ENCODE data around the gene MON2. TPM values are rescaled to one million over a fixed set of nuclear protein-coding genes. Genes with fewer than 3 reads are reported as not detected.

MON2 gene
- total and polyA plus RNA-seq, 2 experiments from 2014 or later, result 20.5 to 39.9 TPM

DNA sequence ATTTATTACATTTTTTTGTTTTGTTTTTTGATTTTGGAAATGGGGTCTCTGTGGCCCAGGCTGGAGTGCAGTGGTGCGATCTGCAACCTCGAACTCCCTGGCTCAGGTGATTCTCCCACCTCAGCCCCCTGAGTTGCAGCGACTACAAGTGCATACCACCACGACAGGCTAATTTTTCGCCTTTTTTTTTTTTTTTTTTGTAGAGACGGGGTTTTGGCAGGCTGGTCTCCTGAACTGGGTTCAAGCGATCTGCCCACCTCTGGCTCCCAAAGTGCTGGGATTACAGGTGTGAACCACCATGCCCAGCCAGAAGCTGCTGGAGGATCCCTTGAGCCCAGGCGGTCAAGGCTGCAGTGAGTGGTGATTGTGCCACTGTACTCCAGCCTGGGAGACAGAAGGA lies 2.3 kb downstream of the MON2 start:
- peak overlapping the region; percentile 96 for H3K4me3 ChIP-seq
- no peak overlapping the region for H3K27ac ChIP-seq
- H3K9me3 ChIP-seq (ENCODE audit: low read depth), result no peaks in the 10 kb centered on the region
- TF ChIP-seq, protein P1, sequence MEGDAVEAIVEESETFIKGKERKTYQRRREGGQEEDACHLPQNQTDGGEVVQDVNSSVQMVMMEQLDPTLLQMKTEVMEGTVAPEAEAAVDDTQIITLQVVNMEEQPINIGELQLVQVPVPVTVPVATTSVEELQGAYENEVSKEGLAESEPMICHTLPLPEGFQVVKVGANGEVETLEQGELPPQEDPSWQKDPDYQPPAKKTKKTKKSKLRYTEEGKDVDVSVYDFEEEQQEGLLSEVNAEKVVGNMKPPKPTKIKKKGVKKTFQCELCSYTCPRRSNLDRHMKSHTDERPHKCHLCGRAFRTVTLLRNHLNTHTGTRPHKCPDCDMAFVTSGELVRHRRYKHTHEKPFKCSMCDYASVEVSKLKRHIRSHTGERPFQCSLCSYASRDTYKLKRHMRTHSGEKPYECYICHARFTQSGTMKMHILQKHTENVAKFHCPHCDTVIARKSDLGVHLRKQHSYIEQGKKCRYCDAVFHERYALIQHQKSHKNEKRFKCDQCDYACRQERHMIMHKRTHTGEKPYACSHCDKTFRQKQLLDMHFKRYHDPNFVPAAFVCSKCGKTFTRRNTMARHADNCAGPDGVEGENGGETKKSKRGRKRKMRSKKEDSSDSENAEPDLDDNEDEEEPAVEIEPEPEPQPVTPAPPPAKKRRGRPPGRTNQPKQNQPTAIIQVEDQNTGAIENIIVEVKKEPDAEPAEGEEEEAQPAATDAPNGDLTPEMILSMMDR (IDR thresholded peaks at IDR 0.05; ENCODE audit: low read depth, low read length), result no peak
- no peak for DNase-seq (ENCODE audit: low read depth in 1 of 2, low spot score in 1 of 2)
- H3K36me3 ChIP-seq, result peaks cover 5% of the 10 kb centered on the region
- H3K27me3 ChIP-seq, result no peaks in the 10 kb centered on the region
- peaks cover 17% of the 10 kb centered on the region for H3K4me1 ChIP-seq (ENCODE audit: low read depth)

DNA sequence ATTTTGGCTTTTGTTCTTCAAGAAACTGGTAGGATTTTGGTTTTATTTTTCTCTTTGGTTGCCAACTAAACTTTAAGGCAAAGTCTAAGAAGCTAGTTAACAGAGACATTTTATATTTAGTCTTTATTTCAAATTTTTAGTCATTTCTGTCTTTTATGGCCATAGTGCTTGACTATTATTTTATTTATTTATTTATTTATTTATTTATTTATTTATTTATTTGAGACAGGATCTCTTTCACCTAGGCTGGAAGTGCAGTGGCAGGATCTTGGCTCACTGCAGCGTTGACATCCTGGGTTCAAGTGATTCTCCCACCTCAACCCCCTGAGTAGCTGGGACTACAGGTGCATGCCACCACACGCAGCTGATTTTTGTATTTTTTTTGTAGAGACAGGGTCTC lies 3.1 kb downstream of the MON2 start:
- DNase-seq (ENCODE audit: low read depth in 1 of 2, low spot score in 1 of 2), result no peak
- H3K27ac ChIP-seq, result no peak overlapping the region
- H3K36me3 ChIP-seq, result peaks cover 5% of the 10 kb centered on the region
- no peak overlapping the region for H3K4me3 ChIP-seq
- peaks cover 17% of the 10 kb centered on the region for H3K4me1 ChIP-seq (ENCODE audit: low read depth)
- no peaks in the 10 kb centered on the region for H3K9me3 ChIP-seq (ENCODE audit: low read depth)
- H3K27me3 ChIP-seq, result no peaks in the 10 kb centered on the region
- TF ChIP-seq, protein P1 (IDR thresholded peaks at IDR 0.05; ENCODE audit: low read depth, low read length), result no peak

DNA sequence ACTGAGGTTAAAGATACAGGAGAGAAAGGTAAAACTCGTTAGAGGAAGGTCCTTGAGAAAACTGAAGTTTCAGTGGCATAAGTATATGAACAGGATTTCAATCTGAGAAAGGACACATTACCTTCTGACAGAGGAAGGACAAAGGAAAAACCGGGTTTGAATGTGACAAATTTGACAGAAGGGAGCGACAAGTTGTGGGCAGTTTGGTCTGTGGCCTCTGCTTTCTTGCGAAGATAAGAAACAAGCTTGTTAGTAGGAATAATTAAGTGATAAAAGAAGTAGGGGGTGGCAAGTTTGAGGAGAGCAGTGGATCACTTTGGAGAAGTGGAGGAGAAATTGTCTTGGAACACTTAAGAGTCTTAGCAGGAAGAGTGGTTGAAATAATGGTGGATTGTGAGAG lies 5.1 kb downstream of the MON2 start:
- Histone ChIP-seq H3K27me3 (no peaks in the 10 kb centered on the region), H3K27ac (no peak overlapping the region), H3K9me3 (ENCODE audit: low read depth) (no peaks in the 10 kb centered on the region), H3K4me1 (ENCODE audit: low read depth) (peaks cover 17% of the 10 kb centered on the region), H3K36me3 (peaks cover 5% of the 10 kb centered on the region), H3K4me3 (no peak overlapping the region)
- no peak for DNase-seq (ENCODE audit: low read depth in 1 of 2, low spot score in 1 of 2)
- TF ChIP-seq, protein P1 (IDR thresholded peaks at IDR 0.05; ENCODE audit: low read depth, low read length), result no peak

DNA sequence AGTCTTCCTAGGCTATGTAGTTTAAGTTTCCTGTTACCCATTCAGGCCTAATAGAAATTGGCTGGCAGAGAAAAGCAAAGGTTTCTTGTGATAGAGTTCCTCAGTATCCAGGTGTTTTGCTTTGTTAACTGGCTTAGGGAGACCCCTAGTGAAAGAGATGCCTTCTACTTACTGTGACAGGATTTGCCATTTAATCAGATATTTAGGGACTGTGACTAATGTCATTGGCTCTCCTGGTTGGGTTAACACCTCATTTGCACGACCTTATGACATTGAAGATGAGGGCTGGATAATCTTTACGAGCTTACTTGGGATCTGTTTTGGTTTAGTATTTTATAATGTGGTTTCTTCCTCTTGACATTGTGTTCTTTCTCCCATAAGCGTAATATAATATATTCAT lies 5.8 kb downstream of the MON2 start:
- TF ChIP-seq, protein P1 (IDR thresholded peaks at IDR 0.05; ENCODE audit: low read depth, low read length), result no peak
- Histone ChIP-seq H3K36me3 (peaks cover 5% of the 10 kb centered on the region), H3K27me3 (no peaks in the 10 kb centered on the region), H3K4me1 (ENCODE audit: low read depth) (peaks cover 16% of the 10 kb centered on the region), H3K27ac (no peak overlapping the region), H3K4me3 (no peak overlapping the region), H3K9me3 (ENCODE audit: low read depth) (no peaks in the 10 kb centered on the region)
- DNase-seq (ENCODE audit: low read depth in 1 of 2, low spot score in 1 of 2), result no peak

DNA sequence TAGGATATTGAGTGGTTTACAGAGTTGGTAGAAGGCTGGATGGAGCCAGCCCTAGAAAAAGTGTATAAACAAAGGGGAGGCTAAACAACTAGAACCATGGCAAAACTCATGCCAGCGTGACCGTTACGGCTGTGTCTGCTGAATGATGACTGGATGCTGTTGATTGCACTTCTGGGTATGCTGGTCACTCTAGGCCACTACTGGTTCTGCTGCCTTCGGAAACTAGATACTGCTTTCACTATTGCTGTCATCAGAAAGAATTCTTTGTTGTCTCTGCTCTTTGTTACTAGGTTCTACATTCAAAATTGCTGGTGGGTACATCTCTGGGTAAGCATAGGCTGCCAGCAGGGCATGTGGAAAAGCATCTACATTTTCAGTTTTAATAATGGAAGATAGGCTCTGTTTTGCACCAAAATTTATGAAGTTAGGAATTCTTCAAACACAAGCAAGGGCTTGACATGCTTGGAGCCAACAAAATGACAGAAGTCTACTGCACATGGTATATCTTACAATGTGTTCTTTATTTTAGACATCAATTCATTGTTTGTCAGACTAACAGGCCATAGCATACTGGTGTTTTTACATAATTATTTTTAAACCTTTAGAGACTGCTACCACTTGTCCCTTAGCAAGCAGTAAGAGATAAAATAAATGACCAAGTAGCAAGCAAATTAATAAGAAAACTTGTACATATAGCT lies 15.4 kb downstream of the MON2 start:
- TF ChIP-seq, protein P1 (IDR thresholded peaks at IDR 0.05; ENCODE audit: low read depth, low read length), result no peak

More for the DNA sequence above, 15.4 kb downstream of the MON2 start:
- H3K27ac ChIP-seq, result no peak overlapping the region
- no peak for DNase-seq (ENCODE audit: low read depth in 1 of 2, low spot score in 1 of 2)
- H3K9me3 ChIP-seq (ENCODE audit: low read depth), result no peaks in the 10 kb centered on the region
- H3K36me3 ChIP-seq, result peaks cover 3% of the 10 kb centered on the region
- H3K4me3 ChIP-seq, result no peak overlapping the region
- no peaks in the 10 kb centered on the region for H3K4me1 ChIP-seq (ENCODE audit: low read depth)
- no peaks in the 10 kb centered on the region for H3K27me3 ChIP-seq
